ENCODE data around the gene GAL. TPM values are rescaled to one million over a fixed set of nuclear protein-coding genes. Genes with fewer than 3 reads are reported as not detected.

GAL gene
- total and polyA plus RNA-seq, 2 experiments from 2014 or later, result 0.97 to 24.7 TPM

DNA sequence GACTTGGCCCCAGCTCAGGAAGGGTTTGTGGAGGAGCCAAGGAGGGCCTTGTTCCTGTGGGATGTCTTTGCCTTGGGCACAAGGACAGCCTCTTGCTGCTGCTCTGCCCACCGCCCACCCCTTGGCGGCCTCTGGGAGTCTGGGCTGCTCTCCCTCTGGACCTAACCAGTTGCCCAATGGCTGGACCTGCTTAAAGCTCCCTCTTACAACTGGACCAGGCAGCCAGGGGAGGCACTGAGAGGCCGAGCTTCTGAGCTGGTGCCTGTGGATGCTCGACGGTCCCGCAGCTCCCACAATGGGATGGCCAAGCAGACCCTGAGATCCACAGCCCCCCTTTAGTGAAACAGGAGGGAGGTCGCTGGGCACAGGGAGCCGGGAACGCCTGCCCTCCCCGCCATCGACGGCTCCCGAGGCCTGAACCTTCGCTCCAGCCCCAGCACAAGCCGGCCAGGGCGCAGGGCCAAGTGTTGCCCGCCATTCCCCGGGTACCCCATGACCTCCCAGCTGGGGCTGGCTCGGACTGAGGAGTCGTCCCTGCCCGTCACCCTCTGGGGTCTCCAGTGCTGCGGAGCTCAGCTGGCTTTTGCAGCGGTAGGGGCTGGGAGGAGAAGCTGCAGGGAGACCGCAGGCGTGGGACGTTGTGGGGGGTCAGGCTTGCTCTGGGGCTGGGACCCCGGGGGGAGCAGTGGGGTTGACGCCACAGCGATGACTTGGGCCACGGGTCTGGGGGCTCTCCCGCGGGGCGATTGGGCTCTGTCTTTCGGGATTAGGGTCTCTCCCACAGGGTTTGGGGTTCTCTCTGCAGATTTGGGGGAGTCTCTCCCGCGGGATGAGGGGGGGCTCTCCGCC lies 584 bp upstream of the GAL start:
- H3K9ac ChIP-seq, result 0 out of 2 replicates have a peak overlapping the region, but pooled peaks have one; percentile 58
- in situ Hi-C loops (cut with MboI), result no loop called here
- no peaks in the 10 kb centered on the region for H3K79me2 ChIP-seq (ENCODE audit: insufficient read depth)
- TF ChIP-seq EZH2 (IDR thresholded peaks at IDR 0.05; ENCODE audit: insufficient read depth, poor library complexity, severe bottlenecking), result no peak
- no peak for TF ChIP-seq EZH2phosphoT487 (IDR thresholded peaks at IDR 0.05; ENCODE audit: insufficient read depth, low read depth)
- H3K4me1 ChIP-seq (ENCODE audit: insufficient read depth), result peaks cover 13% of the 10 kb centered on the region
- H3K27ac ChIP-seq, result no peak overlapping the region
- peak overlapping the region; percentile 28 for H3K4me2 ChIP-seq (ENCODE audit: unreplicated experiment)
- 52 to 61% methylated on average over 26 to 37 of the region's 37 CpGs for WGBS, 2 experiments (ENCODE audit: low coverage in 1 of 2, low lambda C conversion rate in 2 of 2, missing lambda C conversion rate in 2 of 2)
- peak; percentile 37 for DNase-seq
- no peaks in the 10 kb centered on the region for H3K27me3 ChIP-seq (replicated peaks; ENCODE audit: insufficient read depth)
- H4K20me1 ChIP-seq (ENCODE audit: insufficient read depth), result no peaks in the 10 kb centered on the region
- no peaks in the 10 kb centered on the region for H3K9me3 ChIP-seq (ENCODE audit: low read depth)
- peaks cover 15% of the 10 kb centered on the region for H3F3A ChIP-seq (ENCODE audit: insufficient read depth)
- H2AFZ ChIP-seq, result no peak overlapping the region; the same call in 1 of the 2 replicates
- no peaks in the 10 kb centered on the region for H3K36me3 ChIP-seq (ENCODE audit: low read depth)
- H3K4me3 ChIP-seq, result peak overlapping the region; percentile 65
- no peaks in the 10 kb centered on the region for H3K9me2 ChIP-seq (ENCODE audit: insufficient read depth)

GRCh38 chr11:68685656-68686380 lies 1.5 kb downstream of the GAL start:
- H3F3A ChIP-seq (ENCODE audit: insufficient read depth), result peaks cover 14% of the 10 kb centered on the region; the same call in 1 of the 2 replicates
- no peak for DNase-seq
- H3K36me3 ChIP-seq (ENCODE audit: low read depth), result no peaks in the 10 kb centered on the region
- H2AFZ ChIP-seq, result no peak overlapping the region
- in situ Hi-C loops (cut with MboI), result no loop called here
- peaks cover 13% of the 10 kb centered on the region for H3K4me1 ChIP-seq (ENCODE audit: insufficient read depth)
- H3K9ac ChIP-seq, result no peak overlapping the region
- H3K4me3 ChIP-seq, result no peak overlapping the region
- no peaks in the 10 kb centered on the region for H3K9me3 ChIP-seq (ENCODE audit: low read depth)
- 93 to 95% methylated on average over 17 to 18 of the region's 18 CpGs for WGBS, 2 experiments (ENCODE audit: low coverage in 1 of 2, low lambda C conversion rate in 2 of 2, missing lambda C conversion rate in 2 of 2)
- no peak for TF ChIP-seq EZH2phosphoT487 (IDR thresholded peaks at IDR 0.05; ENCODE audit: insufficient read depth, low read depth)
- no peak for TF ChIP-seq EZH2 (IDR thresholded peaks at IDR 0.05; ENCODE audit: insufficient read depth, poor library complexity, severe bottlenecking)
- no peak overlapping the region for H3K27ac ChIP-seq
- no peaks in the 10 kb centered on the region for H4K20me1 ChIP-seq (ENCODE audit: insufficient read depth)
- H3K4me2 ChIP-seq (ENCODE audit: unreplicated experiment), result no peak overlapping the region
- no peaks in the 10 kb centered on the region for H3K9me2 ChIP-seq (ENCODE audit: insufficient read depth)
- H3K27me3 ChIP-seq (replicated peaks; ENCODE audit: insufficient read depth), result no peaks in the 10 kb centered on the region
- H3K79me2 ChIP-seq (ENCODE audit: insufficient read depth), result no peaks in the 10 kb centered on the region

DNA sequence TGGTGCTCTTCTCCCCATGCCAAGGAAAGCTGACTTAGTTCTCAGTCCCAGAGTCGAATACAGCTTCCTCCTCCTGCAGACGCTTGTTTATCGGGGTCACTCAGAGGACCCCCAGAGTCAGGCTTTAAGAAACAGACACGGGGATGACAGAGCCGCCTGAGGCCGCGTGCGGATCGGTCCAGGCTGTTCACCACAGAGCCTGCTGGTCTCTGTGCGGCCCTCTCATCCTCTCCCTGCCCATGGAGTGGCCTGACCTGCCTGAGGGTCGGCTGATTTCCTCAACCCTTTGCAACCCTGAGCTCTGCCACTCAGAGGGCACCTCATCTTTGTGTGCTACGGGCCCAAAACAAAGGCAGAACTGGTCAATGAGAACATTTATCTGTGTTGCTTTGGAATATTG lies 2.1 kb downstream of the GAL start:
- Histone ChIP-seq H3K36me3 (ENCODE audit: low read depth) (no peaks in the 10 kb centered on the region), H3K4me1 (ENCODE audit: insufficient read depth) (peaks cover 13% of the 10 kb centered on the region), H3K4me3 (no peak overlapping the region), H3K27ac (no peak overlapping the region), H3K4me2 (ENCODE audit: unreplicated experiment) (no peak overlapping the region), H3K9me2 (ENCODE audit: insufficient read depth) (no peaks in the 10 kb centered on the region), H3K9ac (no peak overlapping the region), H2AFZ (no peak overlapping the region), H3F3A (ENCODE audit: insufficient read depth) (peaks cover 14% of the 10 kb centered on the region; the same call in 1 of the 2 replicates), H3K27me3 (replicated peaks; ENCODE audit: insufficient read depth) (no peaks in the 10 kb centered on the region), H4K20me1 (ENCODE audit: insufficient read depth) (no peaks in the 10 kb centered on the region), H3K9me3 (ENCODE audit: low read depth) (no peaks in the 10 kb centered on the region), H3K79me2 (ENCODE audit: insufficient read depth) (no peaks in the 10 kb centered on the region)
- TF ChIP-seq EZH2 (IDR thresholded peaks at IDR 0.05; ENCODE audit: insufficient read depth, poor library complexity, severe bottlenecking) (no peak), EZH2phosphoT487 (IDR thresholded peaks at IDR 0.05; ENCODE audit: insufficient read depth, low read depth) (no peak)
- DNase-seq, result no peak
- in situ Hi-C loops (cut with MboI), result no loop called here
- WGBS, 2 experiments (ENCODE audit: low coverage in 1 of 2, low lambda C conversion rate in 2 of 2, missing lambda C conversion rate in 2 of 2), result 91 to 93% methylated on average over 11 to 12 of the region's 12 CpGs

DNA sequence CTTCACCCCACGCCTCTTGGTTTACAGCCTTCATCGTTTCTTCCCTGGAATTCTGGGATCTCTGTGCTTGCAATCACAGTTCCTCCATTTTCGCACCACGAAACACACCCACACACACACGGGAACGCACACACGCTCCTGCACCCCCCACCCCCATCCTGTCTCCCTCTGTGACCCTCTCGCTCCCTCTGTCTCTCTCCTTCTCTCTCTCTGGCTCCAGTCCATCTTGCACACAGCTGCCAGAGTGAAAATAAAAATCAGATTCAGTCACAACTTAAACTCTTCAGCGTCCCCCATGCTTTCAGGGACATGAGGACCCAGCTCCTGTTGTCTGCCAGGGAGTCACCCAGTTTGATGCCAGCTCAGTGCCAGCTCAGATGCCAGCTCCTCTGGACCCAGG lies 3.0 kb downstream of the GAL start:
- Histone ChIP-seq H3K79me2 (ENCODE audit: insufficient read depth) (no peaks in the 10 kb centered on the region), H3F3A (ENCODE audit: insufficient read depth) (peaks cover 10% of the 10 kb centered on the region; the same call in 1 of the 2 replicates), H3K27ac (no peak overlapping the region), H4K20me1 (ENCODE audit: insufficient read depth) (no peaks in the 10 kb centered on the region), H3K4me3 (no peak overlapping the region), H3K4me2 (ENCODE audit: unreplicated experiment) (no peak overlapping the region), H3K36me3 (ENCODE audit: low read depth) (no peaks in the 10 kb centered on the region), H2AFZ (no peak overlapping the region), H3K9me3 (ENCODE audit: low read depth) (no peaks in the 10 kb centered on the region), H3K9me2 (ENCODE audit: insufficient read depth) (no peaks in the 10 kb centered on the region), H3K4me1 (ENCODE audit: insufficient read depth) (peaks cover 11% of the 10 kb centered on the region), H3K27me3 (replicated peaks; ENCODE audit: insufficient read depth) (no peaks in the 10 kb centered on the region), H3K9ac (no peak overlapping the region)
- 58 to 60% methylated on average over 9 of the region's 9 CpGs for WGBS, 2 experiments (ENCODE audit: low coverage in 1 of 2, low lambda C conversion rate in 2 of 2, missing lambda C conversion rate in 2 of 2)
- TF ChIP-seq EZH2 (IDR thresholded peaks at IDR 0.05; ENCODE audit: insufficient read depth, poor library complexity, severe bottlenecking) (no peak), EZH2phosphoT487 (IDR thresholded peaks at IDR 0.05; ENCODE audit: insufficient read depth, low read depth) (no peak)
- no peak for DNase-seq
- in situ Hi-C loops (cut with MboI), result no loop called here
